Mesendoderm (in vitro differentiated cells): ENCODE results near the gene PPARA.

ENCODE experiments used
- DNase-seq: peaks from one replicate; pipeline ENCODE4 v3.0.0; 2013
- H2AK5ac ChIP-seq: 2 replicates; pipeline ENCODE4 v1.6.1; 2013; ENCODE audit warnings: low read length, inconsistent platforms
- H2BK120ac ChIP-seq: 2 replicates; pipeline ENCODE4 v1.6.1; 2013; ENCODE audit warnings: low read depth, mild to moderate bottlenecking, low read length, moderate library complexity, mixed read lengths
- H2BK15ac ChIP-seq: replicated peaks from 2 replicates; pipeline ENCODE4 v1.6.1; 2013; ENCODE audit warnings: low read depth, mild to moderate bottlenecking, moderate library complexity
- H2BK5ac ChIP-seq: 2 replicates; pipeline ENCODE4 v1.6.1; 2013; ENCODE audit warnings: low read length, inconsistent platforms
- H3K18ac ChIP-seq: 2 replicates; pipeline ENCODE4 v1.6.1; 2013; ENCODE audit warnings: mild to moderate bottlenecking, low read length, mixed read lengths
- H3K23ac ChIP-seq: one replicate; pipeline ENCODE4 v1.6.1; 2013; ENCODE audit warnings: low read length
- H3K27ac ChIP-seq: 2 replicates; pipeline ENCODE4 v1.5.1; 2013; ENCODE audit warnings: low read depth, mild to moderate bottlenecking, inconsistent platforms, low read length, moderate library complexity
- H3K27me3 ChIP-seq: 2 replicates; pipeline ENCODE4 v1.6.1; 2013; ENCODE audit warnings: low read length, control low read depth, mild to moderate bottlenecking, inconsistent platforms; ENCODE audit not compliant: insufficient read depth, poor library complexity
- H3K36me3 ChIP-seq: 2 replicates; pipeline ENCODE4 v1.6.1; 2013; ENCODE audit warnings: low read length, inconsistent platforms; ENCODE audit not compliant: control insufficient read depth, insufficient read depth
- H3K4ac ChIP-seq: one replicate; pipeline ENCODE4 v1.6.1; 2013; ENCODE audit warnings: low read depth, mild to moderate bottlenecking, low read length, moderate library complexity
- H3K4me1 ChIP-seq: 2 replicates; pipeline ENCODE4 v1.6.1; 2013; ENCODE audit warnings: low read depth, low read length, inconsistent platforms; ENCODE audit not compliant: control insufficient read depth
- H3K4me2 ChIP-seq: 2 replicates; pipeline ENCODE4 v1.6.1; 2013; ENCODE audit warnings: low read length
- H3K4me3 ChIP-seq: 2 replicates; pipeline ENCODE4 v1.5.1; 2013; ENCODE audit warnings: mild to moderate bottlenecking, low read length
- H3K56ac ChIP-seq: one replicate; pipeline ENCODE4 v1.6.1; 2013; ENCODE audit warnings: low read length
- H3K79me1 ChIP-seq: 2 replicates; pipeline ENCODE4 v1.6.1; 2013; ENCODE audit warnings: low read length, inconsistent platforms
- H3K79me2 ChIP-seq: 2 replicates; pipeline ENCODE4 v1.6.1; 2013; ENCODE audit warnings: mild to moderate bottlenecking, low read length; ENCODE audit not compliant: control insufficient read depth, insufficient read depth
- H3K9ac ChIP-seq: 2 replicates; pipeline ENCODE4 v1.6.1; 2013; ENCODE audit warnings: low read length, inconsistent platforms
- H4K5ac ChIP-seq: one replicate; pipeline ENCODE4 v1.6.1; 2013; ENCODE audit warnings: low read length
- H4K8ac ChIP-seq: one replicate; pipeline ENCODE4 v1.6.1; 2013; ENCODE audit warnings: low read depth, mild to moderate bottlenecking, control low read depth, low read length, moderate library complexity
- whole genome bisulfite sequencing: extraction: QIAGEN DNeasy Blood & Tissue Kit; methylation state at CpG from one replicate; pipeline ENCODE4 v1.1.7; 2013; ENCODE audit warnings: low lambda C conversion rate, missing lambda C conversion rate; ENCODE audit not compliant: insufficient coverage; ENCODE audit errors: extremely low coverage; 5-methylcytosine and 5-hydroxymethylcytosine counted together

The PPARA gene

GRCh38 chr22:46276563-46276962 is 126.2 kb downstream of the PPARA start:
- no peak overlapping the region for H4K5ac ChIP-seq
- H3K36me3 ChIP-seq = peaks cover 8% of the 10 kb centered on the region
- no peak overlapping the region for H3K56ac ChIP-seq
- H2BK120ac ChIP-seq = no peak overlapping the region
- no peak overlapping the region for H4K8ac ChIP-seq
- H3K4me3 ChIP-seq = no peak overlapping the region
- H3K79me2 ChIP-seq = no peaks in the 10 kb centered on the region
- no CpG with 5 or more reads among the region's 7 CpGs for WGBS
- H3K4ac ChIP-seq = no peak overlapping the region
- no peak overlapping the region for H2AK5ac ChIP-seq
- no peak overlapping the region for H3K27ac ChIP-seq
- no peak overlapping the region for H2BK5ac ChIP-seq
- no peak overlapping the region for H3K18ac ChIP-seq
- no peak overlapping the region for H3K9ac ChIP-seq
- H2BK15ac ChIP-seq = no peak overlapping the region
- no peaks in the 10 kb centered on the region for H3K4me1 ChIP-seq
- no peak overlapping the region for H3K4me2 ChIP-seq
- no peaks in the 10 kb centered on the region for H3K79me1 ChIP-seq
- no peaks in the 10 kb centered on the region for H3K27me3 ChIP-seq
- DNase-seq = no peak
- no peak overlapping the region for H3K23ac ChIP-seq

GRCh38 chr22:46278656-46279645 is 128.6 kb downstream of the PPARA start:
- H3K4ac ChIP-seq = no peak overlapping the region
- no peak overlapping the region for H2BK120ac ChIP-seq
- H4K8ac ChIP-seq = no peak overlapping the region
- H2AK5ac ChIP-seq = no peak overlapping the region
- H2BK15ac ChIP-seq = no peak overlapping the region
- peaks cover 8% of the 10 kb centered on the region for H3K36me3 ChIP-seq
- H3K9ac ChIP-seq = no peak overlapping the region
- no peak overlapping the region for H3K18ac ChIP-seq
- H3K4me3 ChIP-seq = no peak overlapping the region
- no peak overlapping the region for H3K4me2 ChIP-seq
- H3K4me1 ChIP-seq = no peaks in the 10 kb centered on the region
- H2BK5ac ChIP-seq = no peak overlapping the region
- no peak overlapping the region for H3K23ac ChIP-seq
- H3K27me3 ChIP-seq = no peaks in the 10 kb centered on the region
- no peak overlapping the region for H4K5ac ChIP-seq
- no peaks in the 10 kb centered on the region for H3K79me1 ChIP-seq
- WGBS = no CpG with 5 or more reads among the region's 22 CpGs
- DNase-seq = no peak
- H3K56ac ChIP-seq = no peak overlapping the region
- H3K79me2 ChIP-seq = no peaks in the 10 kb centered on the region
- H3K27ac ChIP-seq = no peak overlapping the region

GRCh38 chr22:46280063-46280817 is 129.9 kb downstream of the PPARA start:
- no peak for DNase-seq
- no peak overlapping the region for H3K9ac ChIP-seq
- no peak overlapping the region for H3K18ac ChIP-seq
- H2BK5ac ChIP-seq = no peak overlapping the region
- H3K79me2 ChIP-seq = no peaks in the 10 kb centered on the region
- H3K4me2 ChIP-seq = no peak overlapping the region
- H3K36me3 ChIP-seq = peaks cover 8% of the 10 kb centered on the region
- H4K8ac ChIP-seq = no peak overlapping the region
- no peaks in the 10 kb centered on the region for H3K4me1 ChIP-seq
- no peak overlapping the region for H3K4ac ChIP-seq
- no peaks in the 10 kb centered on the region for H3K79me1 ChIP-seq
- H2AK5ac ChIP-seq = no peak overlapping the region
- no peak overlapping the region for H3K27ac ChIP-seq
- no peak overlapping the region for H2BK15ac ChIP-seq
- H3K4me3 ChIP-seq = no peak overlapping the region
- no peak overlapping the region for H3K56ac ChIP-seq
- H2BK120ac ChIP-seq = no peak overlapping the region
- no peaks in the 10 kb centered on the region for H3K27me3 ChIP-seq
- no peak overlapping the region for H4K5ac ChIP-seq
- no peak overlapping the region for H3K23ac ChIP-seq
- no CpG with 5 or more reads among the region's 12 CpGs for WGBS

GRCh38 chr22:46280999-46281623 is 130.8 kb downstream of the PPARA start:
- Histone ChIP-seq H2AK5ac (no peak overlapping the region), H3K4me2 (no peak overlapping the region), H4K5ac (no peak overlapping the region), H3K4me3 (no peak overlapping the region), H2BK5ac (no peak overlapping the region), H3K23ac (no peak overlapping the region), H3K79me1 (no peaks in the 10 kb centered on the region), H2BK120ac (no peak overlapping the region), H3K27ac (no peak overlapping the region), H3K36me3 (peaks cover 8% of the 10 kb centered on the region), H3K56ac (no peak overlapping the region), H3K4me1 (no peaks in the 10 kb centered on the region), H3K4ac (no peak overlapping the region), H3K79me2 (no peaks in the 10 kb centered on the region), H4K8ac (no peak overlapping the region), H3K9ac (no peak overlapping the region), H2BK15ac (no peak overlapping the region), H3K27me3 (no peaks in the 10 kb centered on the region), H3K18ac (no peak overlapping the region)
- DNase-seq = no peak
- WGBS = no CpG with 5 or more reads among the region's 19 CpGs

GRCh38 chr22:46281866-46282678 is 131.7 kb downstream of the PPARA start:
- no peak overlapping the region for H2AK5ac ChIP-seq
- no peaks in the 10 kb centered on the region for H3K79me2 ChIP-seq
- no peak overlapping the region for H3K9ac ChIP-seq
- H3K36me3 ChIP-seq = peaks cover 8% of the 10 kb centered on the region
- no peak overlapping the region for H2BK5ac ChIP-seq
- no peak for DNase-seq
- no peak overlapping the region for H3K23ac ChIP-seq
- H3K4me1 ChIP-seq = no peaks in the 10 kb centered on the region
- no peak overlapping the region for H3K4ac ChIP-seq
- no peak overlapping the region for H3K27ac ChIP-seq
- no peaks in the 10 kb centered on the region for H3K27me3 ChIP-seq
- no peak overlapping the region for H3K56ac ChIP-seq
- H4K8ac ChIP-seq = no peak overlapping the region
- no peak overlapping the region for H2BK15ac ChIP-seq
- H2BK120ac ChIP-seq = no peak overlapping the region
- WGBS = no CpG with 5 or more reads among the region's 13 CpGs
- H3K4me3 ChIP-seq = no peak overlapping the region
- H3K4me2 ChIP-seq = no peak overlapping the region
- H4K5ac ChIP-seq = no peak overlapping the region
- no peak overlapping the region for H3K18ac ChIP-seq
- H3K79me1 ChIP-seq = no peaks in the 10 kb centered on the region
